Activated T-cell treated with anti-CD3 and anti-CD28 coated beads for 24 hours (primary cell): Measurements from ENCODE around the gene FAM174B.
"Not testable (repeated sequence)": the region's sequence is repeated elsewhere in the genome, so short reads cannot be mapped to it uniquely, and the experiment has no call there.

Experiments
- DNase-seq: peaks from one replicate; pipeline ENCODE4 v3.0.0-alpha.2; 2020; ENCODE audit warnings: low read depth

FAM174B gene

DNA sequence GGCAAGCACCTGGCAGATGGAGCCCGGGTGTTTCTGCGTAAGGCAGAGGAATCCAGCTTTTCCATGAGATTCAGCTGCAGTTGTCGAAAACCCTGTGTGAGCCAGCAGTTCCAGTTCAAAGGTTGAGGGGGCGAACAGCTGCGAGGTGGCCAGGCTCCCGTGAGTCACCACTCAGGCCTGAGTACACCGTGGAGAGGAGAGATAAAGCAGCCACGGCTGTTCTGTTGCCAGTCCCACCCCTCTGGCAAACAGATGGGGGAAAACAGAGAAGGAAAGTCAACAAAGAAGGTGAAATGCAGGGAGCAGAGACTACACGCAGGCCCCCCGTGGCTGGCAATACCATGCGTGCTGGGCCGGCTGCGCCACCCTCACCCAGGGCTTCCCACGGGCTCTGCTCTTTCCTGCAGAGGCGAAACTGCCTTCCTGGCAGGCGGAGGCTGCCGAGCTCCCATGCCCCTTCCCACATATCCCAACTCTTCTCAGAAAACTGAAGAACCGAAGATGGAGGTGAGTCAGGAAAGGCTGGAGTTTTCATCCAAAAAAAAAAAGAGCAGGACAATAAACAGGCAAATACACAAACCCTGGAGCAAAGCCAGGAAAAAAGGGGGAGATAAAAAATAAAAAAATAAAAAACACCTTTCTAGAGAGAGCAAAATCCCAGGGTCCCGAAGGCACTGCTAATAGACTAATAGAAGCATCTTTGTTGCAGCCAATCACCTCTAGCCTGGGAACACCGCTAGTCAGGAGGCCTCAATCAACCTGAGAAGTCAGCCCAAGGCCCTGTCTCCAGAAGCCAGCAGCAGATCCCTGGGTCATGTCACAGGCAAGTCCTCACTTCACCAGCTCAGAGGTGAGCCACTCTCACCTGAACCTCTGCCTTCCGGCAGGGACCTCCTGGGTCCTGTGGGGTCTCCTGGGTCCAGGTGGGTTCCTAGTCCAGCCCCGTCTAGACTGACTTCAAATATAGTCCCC lies 37.7 kb downstream of the FAM174B start:
- DNase-seq: no peak

DNA sequence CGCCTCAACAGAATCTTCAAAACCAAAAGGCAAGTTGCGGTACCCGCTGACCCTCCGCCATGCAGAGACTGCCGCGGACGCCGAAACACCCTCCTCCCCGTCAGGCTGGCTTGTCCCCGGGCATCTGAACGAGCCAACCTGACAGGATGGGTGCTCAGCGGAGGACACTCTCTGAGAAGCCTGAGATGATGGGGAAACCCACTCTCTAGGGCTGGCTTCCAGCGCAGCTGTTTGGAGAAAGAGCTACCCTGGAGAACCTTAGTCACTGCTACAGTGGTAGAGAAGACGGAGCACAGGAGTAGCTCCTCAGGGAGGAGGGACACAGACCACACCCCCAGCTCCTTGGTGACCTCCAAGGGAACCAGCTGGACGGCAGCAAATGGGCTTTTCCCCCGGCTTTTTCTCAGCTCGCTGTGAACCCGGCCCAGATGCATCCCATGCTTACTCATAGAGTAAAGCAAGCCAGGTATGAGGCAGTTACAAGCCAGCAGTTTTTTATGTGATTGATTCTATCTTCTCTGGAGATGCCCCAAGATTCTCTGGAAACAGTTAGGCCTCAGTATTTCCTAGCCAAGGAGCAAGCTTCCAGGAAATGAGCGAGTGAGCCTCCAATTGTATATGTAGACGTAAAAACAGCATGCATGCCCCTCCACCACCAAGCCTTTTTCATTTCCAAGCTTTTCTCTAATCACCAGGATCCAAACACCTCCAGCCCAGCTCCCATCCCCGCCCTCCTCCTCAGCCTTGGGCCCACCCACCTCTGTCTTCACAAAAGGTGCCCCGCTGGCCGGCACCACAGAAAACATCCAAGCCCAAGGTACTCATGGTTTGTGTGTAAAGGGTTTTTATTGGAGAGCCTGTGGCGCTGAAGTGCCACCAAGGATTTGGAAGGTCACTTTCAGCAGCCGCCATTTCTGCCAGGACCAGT lies 38.7 kb downstream of the FAM174B start:
- DNase-seq: no peak

DNA sequence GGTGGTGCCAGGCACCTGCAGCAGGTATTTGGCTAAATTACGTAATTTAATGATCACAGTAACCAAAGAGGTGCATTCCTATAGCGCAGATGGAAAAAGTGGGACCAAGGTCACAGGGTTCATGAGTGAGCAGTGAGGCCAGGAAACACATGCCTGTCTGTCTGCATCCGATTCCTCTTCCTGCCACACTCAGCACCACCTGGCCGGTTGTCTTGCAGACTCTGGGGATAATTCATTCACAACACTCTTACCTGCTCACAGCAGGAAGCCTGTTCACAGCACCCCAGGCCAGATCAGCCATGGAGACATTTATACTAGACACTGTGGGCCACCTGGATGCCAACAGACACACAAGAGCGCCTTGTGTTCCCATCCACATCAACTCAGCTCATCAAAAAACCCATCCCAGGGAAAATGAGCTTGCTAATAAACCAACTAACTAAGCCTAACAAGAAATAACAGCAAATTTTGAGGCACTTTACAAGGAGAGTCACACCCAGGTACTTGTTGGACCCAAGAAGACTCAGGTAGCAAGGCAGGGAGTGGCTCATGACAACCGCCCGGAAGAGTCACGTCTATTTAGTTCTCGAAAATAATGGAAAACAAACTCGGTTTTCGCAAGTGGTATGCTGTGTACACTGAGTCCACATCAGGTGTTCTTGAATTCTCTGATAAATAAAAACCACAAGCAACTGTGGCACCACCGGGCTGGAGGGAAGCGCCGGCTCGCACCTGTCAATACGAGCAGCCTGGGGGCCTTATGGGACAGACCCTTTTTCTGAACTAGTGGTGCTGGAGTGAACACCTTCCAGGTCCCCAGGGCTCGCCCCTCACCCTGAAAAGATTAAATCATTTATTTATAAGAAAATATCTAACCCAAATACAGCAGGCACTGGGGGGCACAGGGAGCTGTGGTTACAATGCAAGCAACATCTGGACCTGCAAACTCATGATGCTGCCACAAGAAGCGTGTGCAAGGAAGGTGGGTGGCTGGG lies 40.5 kb downstream of the FAM174B start:
- DNase-seq: no peak

DNA sequence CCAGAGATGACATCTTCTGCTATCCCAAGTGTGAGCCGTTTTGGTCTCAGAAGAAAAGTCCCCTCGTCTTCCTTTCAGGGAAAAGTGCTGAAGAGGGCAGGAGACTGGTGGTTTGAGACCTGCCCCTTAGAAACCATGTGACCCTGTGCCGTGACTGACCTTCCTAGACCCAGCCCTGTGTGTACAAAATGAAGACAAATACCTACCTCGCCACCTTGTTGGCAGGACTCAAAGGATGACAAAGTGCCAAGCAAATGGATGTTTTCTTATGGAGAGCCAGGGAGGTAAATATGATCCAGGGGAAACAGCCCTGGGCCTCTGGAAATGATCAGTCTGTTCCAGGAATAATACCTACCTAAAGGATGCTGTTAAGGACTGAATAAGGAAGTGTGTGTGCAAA lies 41.3 kb downstream of the FAM174B start:
- no peak for DNase-seq

DNA sequence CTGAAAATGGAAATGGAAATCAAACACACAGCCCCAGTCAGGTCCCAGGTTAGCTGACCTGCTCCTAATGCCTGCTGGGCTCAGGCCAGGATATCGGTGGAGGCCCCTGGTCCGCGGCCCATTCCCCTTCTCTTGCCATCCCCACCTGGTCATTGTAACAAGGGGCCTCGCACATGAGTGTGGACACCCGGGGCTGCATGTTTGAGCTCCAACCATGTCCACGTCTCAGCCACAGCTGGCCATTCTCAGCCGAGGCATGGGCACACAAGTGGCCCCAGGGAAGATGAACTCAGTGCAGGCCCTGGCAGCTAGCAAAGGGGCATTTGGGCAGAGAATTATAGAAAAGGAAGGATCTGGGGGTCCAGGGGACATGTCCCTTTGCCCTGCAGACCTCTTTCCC lies 41.7 kb downstream of the FAM174B start:
- no peak for DNase-seq

DNA sequence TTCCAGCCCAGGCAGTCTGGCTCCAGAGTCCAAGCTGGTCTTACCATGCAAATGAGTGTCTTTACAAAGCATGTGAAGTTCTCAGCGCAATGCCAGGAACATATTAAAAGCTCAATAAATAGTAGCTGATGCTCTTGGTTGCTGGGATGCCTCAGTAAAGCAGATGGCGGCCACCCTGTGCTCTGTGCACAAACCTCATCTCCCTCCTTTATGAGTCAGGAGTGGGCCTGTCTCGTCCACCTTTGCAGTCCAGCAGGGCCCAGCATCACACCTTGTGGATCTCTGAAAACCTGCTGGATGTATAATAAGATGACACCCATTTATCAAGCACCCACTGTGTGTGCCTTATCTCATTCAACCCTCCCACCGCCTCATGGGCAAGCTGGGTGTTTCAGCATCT lies 42.7 kb downstream of the FAM174B start:
- DNase-seq: no peak

DNA sequence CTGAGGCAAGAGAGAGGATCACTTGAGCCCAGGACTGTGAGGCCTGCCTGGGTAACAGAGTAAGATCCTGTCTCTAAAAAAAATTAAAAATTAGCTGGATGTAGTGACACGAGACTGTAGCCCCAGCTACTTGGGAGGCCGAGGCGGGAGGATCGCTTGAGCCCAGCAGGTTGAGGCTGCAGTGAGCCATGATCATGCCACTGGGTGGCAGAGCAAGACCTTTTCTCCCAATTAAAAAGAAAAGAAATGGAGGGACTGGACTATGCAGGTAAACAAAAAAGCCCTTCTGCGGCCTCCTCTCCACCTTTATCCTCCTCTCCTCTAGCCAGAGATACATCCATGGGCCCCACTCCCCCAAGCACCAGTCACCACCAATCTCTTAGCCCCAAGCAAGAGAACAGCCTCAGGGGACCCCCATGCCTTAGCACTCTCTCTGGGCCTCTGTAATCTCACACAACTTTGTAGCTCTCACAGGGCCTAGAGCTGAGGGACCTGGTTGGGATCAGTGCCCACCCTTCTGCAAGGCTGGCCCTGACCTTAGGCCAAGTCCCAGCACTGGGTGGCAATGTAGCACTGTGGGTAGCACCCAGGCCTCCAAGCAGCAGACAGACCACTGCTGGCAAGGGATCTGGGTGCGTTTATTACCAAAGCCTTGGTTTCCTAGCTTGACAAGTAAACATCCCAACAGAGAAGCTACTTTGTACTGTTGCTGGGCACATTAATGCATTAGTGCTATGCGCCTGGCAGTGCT lies 43.4 kb downstream of the FAM174B start:
- no peak for DNase-seq

DNA sequence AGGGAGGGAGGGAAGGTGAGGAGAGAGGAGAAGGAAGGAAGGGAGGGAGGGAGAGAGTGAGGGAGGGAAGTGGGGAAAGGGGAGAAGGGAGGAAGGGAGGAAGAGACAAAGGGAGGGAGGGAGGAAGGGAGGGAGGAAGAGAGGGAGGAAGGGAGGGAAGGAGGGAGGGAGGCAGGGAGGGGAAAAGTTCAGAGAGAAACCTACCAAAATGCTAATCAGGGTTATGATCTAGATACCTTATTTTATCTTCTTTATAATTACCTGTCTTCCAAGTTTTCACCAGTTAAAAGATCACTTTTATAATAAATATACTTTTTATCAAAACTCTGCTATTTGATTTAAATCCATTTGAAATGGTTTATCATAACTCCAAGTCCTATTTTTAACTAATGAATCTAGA lies 44.4 kb downstream of the FAM174B start:
- no peak for DNase-seq

DNA sequence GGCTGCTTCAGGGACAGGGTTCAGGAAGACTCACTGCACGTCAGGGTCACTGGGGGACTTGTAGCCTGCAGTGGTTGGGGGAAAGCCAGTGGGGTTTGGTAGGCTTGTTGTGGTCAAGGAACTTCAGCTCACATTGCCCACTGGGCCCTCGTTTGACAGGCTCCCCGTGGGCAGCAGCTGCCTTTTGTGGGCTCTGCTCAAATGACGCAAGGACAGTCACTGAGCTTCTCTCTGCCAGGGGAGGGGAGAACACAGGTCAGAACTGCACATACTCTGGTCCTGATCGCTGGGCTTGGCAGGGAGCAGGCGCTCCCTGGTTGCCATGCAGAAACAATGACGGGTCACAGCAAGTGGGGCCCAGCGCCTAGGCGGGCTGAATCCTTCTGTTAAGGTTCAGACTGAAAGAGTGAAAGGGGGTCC lies 45.5 kb downstream of the FAM174B start:
- DNase-seq: no peak

DNA sequence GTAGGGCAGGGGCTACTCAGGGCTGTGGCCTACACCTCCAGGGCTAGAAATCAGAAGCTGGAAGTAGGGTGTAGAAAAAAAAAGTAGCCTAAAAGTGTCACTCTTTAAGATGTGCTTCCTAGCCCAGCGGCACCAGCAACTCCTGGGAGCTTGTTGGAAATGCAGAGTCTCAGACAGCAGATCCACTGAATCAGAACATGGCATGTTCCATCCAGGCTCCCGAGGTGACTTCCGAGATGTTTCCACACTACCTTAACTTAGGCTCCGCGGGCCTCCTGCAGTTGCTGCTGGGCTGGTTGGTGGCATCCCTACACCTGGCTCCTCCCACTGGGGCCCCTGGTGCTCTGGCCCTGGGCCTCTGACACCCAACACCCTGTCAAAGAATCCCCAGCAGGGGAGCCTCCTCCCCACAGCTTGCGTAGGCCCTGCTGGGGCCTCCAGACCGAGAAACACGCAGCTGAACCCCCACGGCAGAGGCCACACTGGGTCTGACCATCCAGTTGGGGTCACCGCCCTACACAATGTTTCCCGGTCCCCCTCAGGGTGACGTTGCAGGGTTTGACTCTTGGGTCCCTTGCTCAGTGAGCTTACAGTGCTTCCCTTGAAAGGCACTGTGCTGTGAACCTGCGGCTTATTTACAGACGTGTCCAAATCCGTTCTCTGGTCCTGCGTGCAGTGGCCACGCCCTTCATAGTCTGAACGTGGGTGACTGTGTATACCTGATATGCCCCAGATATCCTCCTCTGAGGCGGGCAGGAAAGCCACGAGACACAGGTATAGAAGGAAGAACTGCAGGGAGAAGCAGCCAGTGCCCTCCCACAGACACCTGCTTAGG lies 46.5 kb downstream of the FAM174B start:
- no peak for DNase-seq

DNA sequence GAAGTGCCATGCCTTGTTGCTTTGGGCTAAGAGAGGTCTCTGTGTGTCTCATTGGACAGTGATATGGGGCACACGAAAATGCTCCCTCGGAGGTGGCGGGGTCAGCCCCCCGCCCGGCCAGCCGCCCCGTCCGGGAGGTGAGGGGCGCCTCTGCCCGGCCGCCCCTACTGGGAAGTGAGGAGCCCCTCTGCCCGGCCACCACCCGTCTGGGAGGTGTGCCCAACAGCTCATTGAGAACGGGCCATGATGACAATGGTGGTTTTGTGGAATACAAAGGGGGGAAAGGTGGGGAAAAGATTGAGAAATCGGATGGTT lies 48.8 kb downstream of the FAM174B start:
- not testable (repeated sequence) for DNase-seq

DNA sequence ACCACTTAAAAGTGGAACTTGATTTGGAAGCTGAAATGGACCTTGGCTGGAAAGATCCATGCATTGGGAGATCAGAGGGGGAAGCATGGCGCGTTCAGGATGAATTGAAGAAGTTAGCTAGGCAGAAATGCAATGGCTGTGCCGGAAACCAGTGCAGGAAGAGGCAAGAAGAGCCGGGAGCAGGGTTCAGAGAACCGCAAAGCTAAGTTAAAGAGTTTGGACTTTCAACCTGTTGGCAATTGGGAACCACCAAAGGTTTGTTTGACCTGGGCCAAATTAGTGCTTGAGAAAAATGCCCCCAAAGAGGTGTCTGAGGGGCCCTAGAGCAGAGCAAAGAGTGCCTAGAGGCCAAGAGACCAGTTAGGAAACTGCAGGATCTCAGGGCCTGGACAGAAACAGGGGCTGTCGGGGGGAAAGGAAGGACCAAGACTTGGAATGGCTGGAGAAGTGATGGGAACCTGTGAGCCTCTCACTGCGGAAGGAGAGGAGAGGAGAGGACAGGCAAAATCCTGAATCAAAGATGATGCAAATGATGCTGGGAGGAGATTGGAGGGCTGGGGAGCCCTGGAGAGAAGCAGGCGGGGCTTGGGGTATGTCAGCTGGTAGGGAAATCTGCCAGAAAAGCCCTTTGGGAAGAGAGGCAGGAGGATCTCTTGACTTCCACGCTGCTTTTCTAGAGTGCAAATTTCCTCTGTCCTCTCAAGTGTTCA lies 49.3 kb downstream of the FAM174B start:
- DNase-seq: no peak

DNA sequence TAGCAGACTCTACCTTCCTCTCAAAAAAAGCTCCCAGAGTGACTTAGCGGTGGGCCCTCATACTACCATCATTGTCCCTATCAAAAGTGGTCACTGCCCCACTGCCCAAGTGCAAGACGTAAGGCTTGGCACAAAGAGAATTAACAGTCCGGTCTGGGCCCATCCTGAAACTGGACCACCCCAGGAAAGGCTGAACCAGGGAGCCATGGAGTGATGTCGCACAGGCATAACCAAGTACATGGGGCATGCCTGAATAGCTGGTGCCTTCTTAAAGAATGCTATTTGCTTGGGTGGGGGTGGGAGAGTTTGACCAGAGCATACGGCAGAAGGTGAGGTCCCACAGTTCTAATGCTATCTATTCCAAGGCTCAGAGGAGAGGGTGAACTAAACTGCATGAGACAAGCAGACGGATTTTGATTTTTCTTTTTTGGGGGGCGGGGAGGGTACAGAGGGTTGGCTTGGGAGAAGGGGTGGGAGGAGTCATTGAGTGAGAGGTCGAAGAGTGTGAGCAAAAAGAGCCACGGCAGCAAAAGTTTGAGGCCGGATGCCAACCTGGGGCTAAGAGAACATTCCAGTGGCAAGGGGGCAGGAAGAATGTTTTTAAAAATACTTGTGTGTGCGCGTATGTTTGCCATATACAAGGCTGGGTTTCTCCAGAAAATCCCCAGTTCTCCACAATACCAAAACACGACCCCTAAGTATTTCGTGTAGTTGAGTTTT lies 50.2 kb downstream of the FAM174B start:
- DNase-seq: no peak

DNA sequence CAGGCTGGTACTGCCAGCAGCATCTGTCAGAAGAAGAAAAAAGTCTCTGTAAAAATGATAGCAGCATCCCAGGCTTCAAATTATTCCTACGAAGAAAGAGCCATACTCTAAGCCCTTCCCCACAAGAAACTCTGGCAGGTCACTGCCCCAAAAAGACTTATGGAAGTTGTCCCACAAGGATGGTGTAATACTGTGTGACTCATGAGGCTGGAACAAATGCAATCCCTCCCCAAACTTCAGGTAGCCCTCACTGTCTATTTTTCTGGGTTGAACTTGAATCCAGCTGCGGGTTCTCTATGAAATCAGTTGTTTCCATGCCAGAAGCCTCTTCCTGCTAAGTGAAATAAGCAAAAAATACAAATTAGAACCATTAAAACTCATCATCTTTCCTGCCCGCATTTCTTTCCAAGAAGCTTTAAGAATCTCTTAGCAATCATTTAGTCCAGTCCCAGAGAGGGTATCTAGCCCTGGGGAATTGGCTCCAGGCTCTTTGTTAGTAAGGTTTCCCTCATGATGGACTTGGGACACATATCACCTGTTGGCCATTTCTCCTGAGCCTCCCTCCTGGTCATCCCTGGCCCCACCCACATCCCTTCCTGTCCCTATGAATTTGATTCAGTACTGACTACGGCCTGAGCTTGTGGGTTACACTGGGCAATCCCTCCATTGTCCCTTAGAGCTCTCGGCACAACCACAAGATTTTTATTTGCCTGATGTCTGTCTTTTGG lies 51.7 kb downstream of the FAM174B start:
- DNase-seq: no peak

DNA sequence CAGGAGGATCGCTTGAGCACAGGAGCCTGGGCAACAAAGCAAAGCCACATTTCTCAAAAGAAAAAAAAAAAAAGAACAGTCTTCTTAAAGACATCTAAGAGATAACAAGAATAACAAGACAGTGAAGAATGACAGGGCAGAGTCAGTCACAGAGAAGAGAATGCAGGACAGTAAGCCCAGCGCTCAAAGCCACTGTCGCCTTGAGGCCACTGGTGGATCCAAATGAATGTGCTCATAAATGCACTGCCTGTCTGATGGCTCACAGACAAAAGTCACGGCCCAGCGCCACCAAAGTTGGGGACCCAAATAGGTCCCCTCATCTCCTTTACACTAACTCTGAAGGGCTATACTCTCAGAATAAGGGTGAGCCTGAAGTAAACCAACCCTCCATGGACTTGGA lies 52.3 kb downstream of the FAM174B start:
- no peak for DNase-seq

DNA sequence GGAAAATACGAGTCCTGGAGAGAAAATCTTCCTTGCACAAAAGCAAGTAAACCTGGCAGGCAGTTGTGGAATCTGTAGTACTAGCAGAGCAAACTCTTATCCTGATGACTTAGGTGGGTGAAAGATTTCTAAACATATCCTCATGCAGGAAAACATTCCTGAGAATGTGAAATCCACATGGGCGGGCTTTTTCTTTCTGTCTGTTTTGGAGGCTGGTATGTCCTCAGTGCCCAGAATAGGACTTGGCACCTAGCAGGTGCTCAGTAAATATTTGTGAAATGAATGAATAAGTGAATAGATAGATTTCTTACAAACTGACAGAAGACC lies 53.3 kb downstream of the FAM174B start:
- no peak for DNase-seq

DNA sequence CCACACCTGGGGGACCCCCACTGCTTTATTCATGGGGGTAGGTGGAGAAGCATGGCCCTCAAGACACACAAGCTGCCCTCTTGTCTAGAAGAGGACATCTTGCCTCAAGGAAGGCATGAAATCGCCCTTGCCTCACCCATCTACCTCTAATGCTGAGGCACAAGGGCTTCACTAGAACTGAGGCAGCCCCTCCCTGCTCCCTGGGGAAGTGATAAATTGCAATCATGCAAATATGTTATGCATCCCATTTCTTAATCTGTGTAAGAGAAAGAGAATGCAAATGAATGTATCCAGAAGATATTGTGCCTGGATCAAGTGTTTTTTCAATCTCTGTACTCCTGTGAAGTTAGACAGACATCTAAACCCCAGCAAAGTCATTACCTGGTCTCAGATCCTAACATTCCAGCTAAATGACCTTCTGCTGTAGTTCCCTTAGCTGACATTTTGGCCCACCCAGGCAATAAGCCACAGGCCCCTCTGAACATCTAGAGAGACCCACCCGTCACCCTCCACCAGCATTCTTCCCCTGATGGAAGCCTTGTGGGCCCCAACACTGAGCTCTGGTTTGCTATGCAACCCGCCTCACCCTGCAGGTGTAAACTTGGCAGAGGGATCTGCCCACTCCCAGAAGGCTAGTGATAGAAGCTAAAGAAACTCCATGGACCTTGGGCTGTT lies 53.8 kb downstream of the FAM174B start:
- DNase-seq: no peak

DNA sequence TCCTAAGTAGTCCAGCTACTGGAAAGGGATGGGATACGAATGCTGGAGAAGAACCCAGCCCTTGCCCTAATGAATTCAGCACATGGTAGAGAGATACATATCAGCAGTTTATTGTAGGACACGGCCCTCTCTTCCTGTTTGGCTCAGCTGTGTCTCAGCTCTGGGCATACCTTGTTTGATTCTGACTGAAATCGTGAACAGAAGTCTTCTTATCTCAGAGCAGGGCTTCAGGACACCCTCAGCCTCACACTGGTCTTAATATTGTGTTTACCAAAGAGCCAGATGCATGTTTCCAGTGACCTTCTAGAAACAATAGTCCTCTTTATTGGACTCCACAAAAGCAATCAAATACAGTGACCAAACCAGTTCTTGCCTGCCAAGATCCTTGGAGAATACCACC lies 54.7 kb downstream of the FAM174B start:
- DNase-seq: no peak
